CD4-positive, CD25-positive, alpha-beta regulatory T cell (primary cell): ENCODE results near the gene CEP112. TPM values are rescaled to one million over a fixed set of nuclear protein-coding genes. Genes with fewer than 3 reads are reported as not detected.

Experiments
- ATAC-seq, 2 donors: fragments of 150-1000 bp; cut with Tn5 transposase; one replicate each; pipeline ENCODE4 v1.10.0; 2021; ENCODE audit warnings: low read depth in 2 of 2, moderate number of reproducible peaks in 2 of 2, moderate library complexity in 1 of 2
- DNase-seq, 3 donors: peaks; one replicate each; pipeline versions ENCODE4 v3.0.0 to v3.0.0-alpha.2; 2012 to 2022; ENCODE audit warnings: mixed read lengths in 1 of 3
- H3K27ac ChIP-seq: one replicate; pipeline ENCODE4 v1.7.0; 2013; ENCODE audit warnings: mild to moderate bottlenecking, low read length; ENCODE audit not compliant: insufficient read depth, poor library complexity, severe bottlenecking
- H3K27me3 ChIP-seq: one replicate; pipeline ENCODE4 v1.7.0; 2013; ENCODE audit warnings: low read length; ENCODE audit not compliant: control insufficient read depth, insufficient read depth
- H3K36me3 ChIP-seq: one replicate; pipeline ENCODE4 v1.7.0; 2013; ENCODE audit warnings: mild to moderate bottlenecking, low read length, moderate library complexity; ENCODE audit not compliant: control insufficient read depth, insufficient read depth
- H3K4me1 ChIP-seq: 2 replicates; pipeline ENCODE4 v1.7.0; 2013; ENCODE audit warnings: mild to moderate bottlenecking, low read length; ENCODE audit not compliant: insufficient read depth, control insufficient read depth, poor library complexity, severe bottlenecking
- H3K4me3 ChIP-seq: one replicate; pipeline ENCODE4 v1.7.0; 2013; ENCODE audit warnings: low read depth, mild to moderate bottlenecking, low read length, moderate library complexity
- H3K9me3 ChIP-seq, 2 experiments: 1 replicate in 1 of 2; 2 replicates in 1 of 2; pipeline ENCODE4 v1.7.0; 2013; ENCODE audit warnings: low read length in 2 of 2, mild to moderate bottlenecking in 1 of 2, moderate library complexity in 1 of 2; ENCODE audit not compliant: control insufficient read depth in 2 of 2
- H3K27ac Mint-ChIP-seq, 3 donors: one replicate each; pipeline ENCODE4 v1.8.0; 2020 to 2022; ENCODE audit warnings: mild to moderate bottlenecking in 3 of 3, mixed read lengths in 3 of 3, moderate library complexity in 2 of 3
- H3K27me3 Mint-ChIP-seq: one replicate; pipeline ENCODE4 v1.8.0; 2022; ENCODE audit warnings: mild to moderate bottlenecking, mixed read lengths
- H3K36me3 Mint-ChIP-seq: one replicate; pipeline ENCODE4 v1.8.0; 2020; ENCODE audit warnings: mixed read lengths
- H3K4me1 Mint-ChIP-seq, 4 donors: one replicate each; pipeline ENCODE4 v1.8.0; 2020 to 2022; ENCODE audit warnings: mixed read lengths in 4 of 4, mild to moderate bottlenecking in 1 of 4
- H3K4me3 Mint-ChIP-seq, 4 donors: one replicate each; pipeline ENCODE4 v1.8.0; 2020 to 2022; ENCODE audit warnings: mild to moderate bottlenecking in 4 of 4, mixed read lengths in 4 of 4, moderate library complexity in 3 of 4
- H3K9me3 Mint-ChIP-seq, 7 donors: one replicate each; pipeline ENCODE4 v1.8.0; 2020 to 2022; ENCODE audit warnings: mixed read lengths in 7 of 7, mild to moderate bottlenecking in 3 of 7, moderate library complexity in 2 of 7
- polyA plus RNA-seq, 4 donors: library from polyadenylated mRNA; unstranded; fragments of 300-500 nt; fragmentation: Illumina TruSeq; gene quantifications; one replicate each; pipeline ENCODE4 v1.2.3, GENCODE V29; 2021
- total RNA-seq: library from RNA; stranded (reverse); gene quantifications from one replicate; pipeline ENCODE4 v1.2.3, GENCODE V29; 2022

Gene CEP112
- total and polyA plus RNA-seq, 5 donors from 2014 or later, result 0.15 to 2.3 (median 0.54) TPM; not detected in 1

DNA sequence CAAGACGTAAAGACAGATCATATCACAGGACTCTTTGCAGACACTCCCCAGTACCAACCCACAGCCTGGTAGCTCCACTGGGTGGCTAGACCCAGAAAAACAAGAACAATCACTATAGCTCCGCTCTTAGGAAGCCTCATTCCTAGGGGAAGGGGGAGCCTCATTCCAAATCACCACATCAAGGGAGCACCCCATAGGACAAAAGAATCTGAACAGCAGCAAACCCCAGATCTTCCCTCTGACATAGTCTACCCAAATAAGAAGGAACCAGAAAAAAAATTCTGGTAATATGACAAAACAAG is 237.8 kb downstream of the CEP112 start:
- Mint-ChIP-seq H3K4me3 (no peak overlapping the region), H3K4me1 (no peaks in the 10 kb centered on the region), H3K27me3 (no peaks in the 10 kb centered on the region), H3K9me3 (peaks cover 0 to 14% (median 12%) of the 10 kb centered on the region in 7 donors), H3K27ac (no peak overlapping the region), H3K36me3 (no peaks in the 10 kb centered on the region)
- DNase-seq, result no peak
- no peak overlapping the region for H3K27ac ChIP-seq
- H3K27me3 ChIP-seq, result no peaks in the 10 kb centered on the region
- ATAC-seq, result no peak
- no peaks in the 10 kb centered on the region for H3K4me1 ChIP-seq
- peaks cover 4 to 12% of the 10 kb centered on the region in 2 experiments for H3K9me3 ChIP-seq
- no peak overlapping the region for H3K4me3 ChIP-seq
- H3K36me3 ChIP-seq, result no peaks in the 10 kb centered on the region

DNA sequence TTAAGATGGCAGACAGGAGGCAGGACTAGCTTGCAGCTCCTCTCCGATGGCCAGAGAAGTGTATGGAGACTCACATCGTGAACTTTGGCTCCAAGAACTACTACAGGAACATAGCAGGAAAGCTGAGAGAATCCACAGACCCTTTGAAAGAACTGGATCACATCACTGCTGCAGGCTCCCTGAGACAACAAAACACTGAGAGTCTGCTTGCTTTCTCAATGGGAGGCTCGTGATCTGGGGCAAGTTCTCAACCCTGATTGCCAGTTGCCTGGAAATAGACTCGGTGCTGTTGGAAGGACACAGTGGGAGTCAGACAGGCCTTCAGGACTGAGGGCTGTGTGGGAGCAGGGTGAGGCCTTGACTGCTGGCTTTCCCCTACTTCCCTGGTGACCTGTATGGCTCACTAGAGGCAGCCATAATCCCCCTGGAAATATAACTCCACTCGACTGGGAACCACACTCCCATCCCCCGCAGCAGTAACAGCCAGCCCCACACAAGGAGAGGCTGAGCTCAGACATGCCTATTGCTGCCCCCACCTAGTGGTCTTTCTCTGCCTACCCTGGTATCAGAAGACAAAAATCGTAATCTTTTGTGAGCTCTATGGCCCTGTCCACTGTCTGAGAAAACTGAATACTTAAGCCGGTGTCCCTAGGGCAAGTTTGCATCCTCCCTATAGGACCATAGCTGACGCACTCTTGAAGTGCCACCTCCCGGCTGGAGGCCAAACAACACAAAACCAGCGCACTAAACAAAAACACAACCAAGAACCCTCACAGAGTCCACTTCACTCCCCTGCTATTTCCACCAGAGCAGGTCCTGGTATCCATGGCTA is 238.4 kb downstream of the CEP112 start:
- H3K4me3 Mint-ChIP-seq, result no peak overlapping the region
- H3K36me3 ChIP-seq, result no peaks in the 10 kb centered on the region
- no peaks in the 10 kb centered on the region for H3K27me3 Mint-ChIP-seq
- H3K36me3 Mint-ChIP-seq, result no peaks in the 10 kb centered on the region
- no peak overlapping the region for H3K27ac ChIP-seq
- H3K4me3 ChIP-seq, result no peak overlapping the region
- H3K27ac Mint-ChIP-seq, result no peak overlapping the region
- H3K27me3 ChIP-seq, result no peaks in the 10 kb centered on the region
- no peak for DNase-seq
- H3K9me3 ChIP-seq, result peaks cover 4 to 7% of the 10 kb centered on the region in 2 experiments
- no peaks in the 10 kb centered on the region for H3K4me1 ChIP-seq
- H3K4me1 Mint-ChIP-seq, result no peaks in the 10 kb centered on the region
- ATAC-seq, result no peak
- peaks cover 0 to 14% (median 12%) of the 10 kb centered on the region in 7 donors for H3K9me3 Mint-ChIP-seq

- Mint-ChIP-seq H3K9me3 (peaks cover 0 to 14% (median 12%) of the 10 kb centered on the region in 7 donors), H3K4me3 (no peak overlapping the region), H3K27me3 (peaks cover 4% of the 10 kb centered on the region), H3K27ac (no peak overlapping the region), H3K36me3 (no peaks in the 10 kb centered on the region), H3K4me1 (no peaks in the 10 kb centered on the region)
- no peaks in the 10 kb centered on the region for H3K27me3 ChIP-seq
- no peak overlapping the region for H3K27ac ChIP-seq
- ATAC-seq (no peak), DNase-seq (no peak)
- no peaks in the 10 kb centered on the region for H3K9me3 ChIP-seq
- no peaks in the 10 kb centered on the region for H3K36me3 ChIP-seq
- no peak overlapping the region for H3K4me3 ChIP-seq
- H3K4me1 ChIP-seq, result no peaks in the 10 kb centered on the region
Observed at GRCh38 chr17:65952586-65952985, 239.3 kb downstream of the CEP112 start.

GRCh38 chr17:65952015-65952414 is 239.9 kb downstream of the CEP112 start:
- Mint-ChIP-seq H3K4me3 (no peak overlapping the region), H3K4me1 (no peaks in the 10 kb centered on the region), H3K36me3 (no peaks in the 10 kb centered on the region), H3K27ac (no peak overlapping the region), H3K9me3 (peaks cover 0 to 14% (median 12%) of the 10 kb centered on the region in 7 donors), H3K27me3 (peaks cover 4% of the 10 kb centered on the region)
- H3K27ac ChIP-seq, result no peak overlapping the region
- ATAC-seq (no peak), DNase-seq (no peak)
- H3K27me3 ChIP-seq, result no peaks in the 10 kb centered on the region
- H3K36me3 ChIP-seq, result no peaks in the 10 kb centered on the region
- H3K4me1 ChIP-seq, result no peaks in the 10 kb centered on the region
- H3K4me3 ChIP-seq, result no peak overlapping the region
- H3K9me3 ChIP-seq, result no peaks in the 10 kb centered on the region

- Histone ChIP-seq H3K27ac (no peak overlapping the region), H3K36me3 (no peaks in the 10 kb centered on the region), H3K27me3 (no peaks in the 10 kb centered on the region), H3K9me3 (no peaks in the 10 kb centered on the region), H3K4me3 (no peak overlapping the region), H3K4me1 (no peaks in the 10 kb centered on the region)
- H3K27ac Mint-ChIP-seq, result no peak overlapping the region
- ATAC-seq (no peak), DNase-seq (no peak)
- peaks cover 4% of the 10 kb centered on the region for H3K27me3 Mint-ChIP-seq
- H3K4me3 Mint-ChIP-seq, result no peak overlapping the region
- H3K9me3 Mint-ChIP-seq, result peaks cover 0 to 8% (median 3%) of the 10 kb centered on the region in 7 donors
- no peaks in the 10 kb centered on the region for H3K4me1 Mint-ChIP-seq
- no peaks in the 10 kb centered on the region for H3K36me3 Mint-ChIP-seq
Observed at GRCh38 chr17:65947831-65948230, 244.1 kb downstream of the CEP112 start.

GRCh38 chr17:65942592-65942991 is 249.3 kb downstream of the CEP112 start:
- no peak overlapping the region for H3K27ac Mint-ChIP-seq
- no peak overlapping the region for H3K4me3 ChIP-seq
- no peaks in the 10 kb centered on the region for H3K36me3 ChIP-seq
- ATAC-seq (no peak), DNase-seq (no peak)
- no peak overlapping the region for H3K27ac ChIP-seq
- no peaks in the 10 kb centered on the region for H3K27me3 ChIP-seq
- H3K9me3 Mint-ChIP-seq, result peaks cover 0 to 4% (median 0%) of the 10 kb centered on the region in 7 donors
- H3K36me3 Mint-ChIP-seq, result no peaks in the 10 kb centered on the region
- H3K27me3 Mint-ChIP-seq, result no peaks in the 10 kb centered on the region
- no peak overlapping the region for H3K4me3 Mint-ChIP-seq
- no peaks in the 10 kb centered on the region for H3K4me1 ChIP-seq
- H3K9me3 ChIP-seq, result no peaks in the 10 kb centered on the region
- H3K4me1 Mint-ChIP-seq, result no peaks in the 10 kb centered on the region

DNA sequence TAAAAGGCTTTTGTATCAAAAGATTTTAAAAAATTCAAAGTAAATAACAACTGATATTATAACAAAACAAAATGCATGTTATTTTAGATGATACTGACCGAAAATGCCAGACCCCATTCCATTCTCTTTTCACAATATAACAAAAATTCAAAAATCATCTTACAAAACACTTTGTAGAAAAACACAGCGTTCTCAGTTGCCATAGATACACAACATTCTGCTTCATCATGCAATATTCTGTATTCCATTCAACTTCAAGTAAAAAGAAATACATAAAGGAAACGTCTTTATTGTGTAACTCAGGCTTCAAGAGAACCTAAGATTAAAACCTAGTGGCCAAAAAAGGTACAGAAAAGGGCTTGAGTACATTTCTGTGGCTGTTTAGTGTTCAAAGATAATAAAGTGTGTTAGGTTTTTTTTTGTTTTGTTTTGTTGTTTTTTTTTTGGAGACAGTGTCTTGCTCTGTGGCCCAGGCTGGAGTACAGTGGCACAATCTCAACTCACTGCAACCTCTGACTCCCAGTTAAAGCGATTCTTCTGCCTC is 250.5 kb downstream of the CEP112 start:
- no peak for DNase-seq
- Mint-ChIP-seq H3K27me3 (no peaks in the 10 kb centered on the region), H3K36me3 (no peaks in the 10 kb centered on the region), H3K4me1 (no peaks in the 10 kb centered on the region), H3K9me3 (peaks cover 0 to 4% (median 0%) of the 10 kb centered on the region in 7 donors), H3K4me3 (no peak overlapping the region), H3K27ac (no peak overlapping the region)
- Histone ChIP-seq H3K4me3 (no peak overlapping the region), H3K27me3 (no peaks in the 10 kb centered on the region), H3K36me3 (no peaks in the 10 kb centered on the region), H3K27ac (no peak overlapping the region), H3K4me1 (no peaks in the 10 kb centered on the region), H3K9me3 (no peaks in the 10 kb centered on the region)
- ATAC-seq, result no peak

DNA sequence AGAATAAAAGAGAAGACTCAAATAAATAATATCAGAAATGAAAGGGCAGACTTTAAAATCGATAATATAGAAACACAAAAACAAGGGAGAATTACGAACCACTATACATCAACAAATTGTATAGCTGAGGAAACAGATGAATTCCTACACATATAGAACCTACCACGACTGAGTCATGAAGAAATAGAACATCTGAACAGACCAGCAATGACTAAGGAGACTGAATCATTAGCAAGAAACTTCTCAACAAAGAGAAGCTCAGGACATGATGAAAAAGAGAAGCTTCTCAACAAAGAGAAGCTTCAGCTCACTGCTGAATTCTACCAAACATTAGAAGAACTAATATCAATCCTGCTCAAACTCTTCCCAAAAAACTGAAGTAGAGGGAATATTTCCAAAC is 255.9 kb downstream of the CEP112 start:
- H3K27me3 ChIP-seq, result no peaks in the 10 kb centered on the region
- H3K4me3 Mint-ChIP-seq, result no peak overlapping the region
- no peaks in the 10 kb centered on the region for H3K36me3 Mint-ChIP-seq
- H3K27me3 Mint-ChIP-seq, result no peaks in the 10 kb centered on the region
- no peaks in the 10 kb centered on the region for H3K4me1 ChIP-seq
- DNase-seq (no peak), ATAC-seq (no peak)
- H3K27ac ChIP-seq, result no peak overlapping the region
- no peaks in the 10 kb centered on the region for H3K36me3 ChIP-seq
- H3K9me3 ChIP-seq, result no peaks in the 10 kb centered on the region
- H3K9me3 Mint-ChIP-seq, result peaks cover 2 to 13% (median 8%) of the 10 kb centered on the region in 7 donors
- no peak overlapping the region for H3K27ac Mint-ChIP-seq
- peaks cover 0 to 5% (median 0%) of the 10 kb centered on the region in 4 donors for H3K4me1 Mint-ChIP-seq
- no peak overlapping the region for H3K4me3 ChIP-seq
